NOMO-1 treated with DMSO at 0.1 percent for 48 hours (cell line): Measurements from ENCODE around the gene DNAH6.
"Not testable (repeated sequence)": the region's sequence is repeated elsewhere in the genome, so short reads cannot be mapped to it uniquely, and the experiment has no call there.

ENCODE experiments used
- DNase-seq: peaks from one replicate; lab custom pipeline; 2025; ENCODE audit not compliant: unreplicated experiment; lab: John Stamatoyannopoulos, UW

DNAH6 gene

GRCh38 chr2:84516234-84516986 is at the start of gene DNAH6:
TSS of gene DNAH6 (plus strand) at chr2:84516498. CDS start at chr2:84517827, 1,329 bp downstream.
- DNase-seq: peak; percentile 97

GRCh38 chr2:84467389-84467788 is 48.9 kb upstream of the DNAH6 start:
- DNase-seq: no peak

DNA sequence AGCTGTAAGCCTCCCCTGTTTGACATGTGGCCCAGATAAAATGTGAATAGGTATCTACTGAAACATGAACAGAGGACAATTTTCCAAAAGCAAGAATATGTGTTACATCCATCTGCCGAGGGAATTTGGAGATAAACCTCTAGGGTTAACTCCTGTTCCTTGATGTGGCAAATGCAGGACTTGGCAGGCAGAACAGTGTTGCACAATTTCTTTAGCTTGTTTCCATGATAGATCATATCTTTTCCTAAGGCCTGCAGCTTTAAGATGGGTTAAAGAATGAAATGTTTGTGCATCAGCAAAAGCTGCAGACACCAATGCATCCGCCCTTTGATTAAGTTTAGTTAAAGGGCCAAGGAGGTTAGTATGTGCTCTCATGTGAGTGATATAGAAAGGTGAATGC is 43.9 kb upstream of the DNAH6 start:
- not testable (repeated sequence) for DNase-seq

GRCh38 chr2:84472856-84473565 is 43.3 kb upstream of the DNAH6 start:
- DNase-seq: no peak

- no peak for DNase-seq
Observed at GRCh38 chr2:84474176-84474575, 42.1 kb upstream of the DNAH6 start.

DNA sequence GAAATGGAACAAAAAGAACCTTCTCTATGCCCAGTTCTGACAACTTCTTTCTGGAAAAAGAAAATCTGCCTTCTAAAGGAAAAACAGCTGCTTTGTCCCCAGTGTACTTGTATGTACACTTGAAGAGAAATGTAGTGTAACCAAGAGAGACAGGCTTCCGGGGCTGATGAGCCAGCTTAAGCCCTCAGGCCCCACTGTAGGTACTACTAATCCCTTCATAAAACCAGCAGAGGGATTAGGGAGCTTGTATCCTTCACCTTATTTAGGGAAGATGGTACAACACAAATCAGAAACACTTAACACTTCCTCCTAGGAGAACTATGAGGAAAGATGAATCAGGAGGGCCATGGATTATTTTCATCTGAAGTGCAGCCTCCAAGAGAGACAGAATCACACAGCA is 38.4 kb upstream of the DNAH6 start:
- no peak for DNase-seq

GRCh38 chr2:84478867-84479266 is 37.4 kb upstream of the DNAH6 start:
- DNase-seq: no peak

GRCh38 chr2:84481702-84482101 is 34.6 kb upstream of the DNAH6 start:
- DNase-seq: no peak

DNA sequence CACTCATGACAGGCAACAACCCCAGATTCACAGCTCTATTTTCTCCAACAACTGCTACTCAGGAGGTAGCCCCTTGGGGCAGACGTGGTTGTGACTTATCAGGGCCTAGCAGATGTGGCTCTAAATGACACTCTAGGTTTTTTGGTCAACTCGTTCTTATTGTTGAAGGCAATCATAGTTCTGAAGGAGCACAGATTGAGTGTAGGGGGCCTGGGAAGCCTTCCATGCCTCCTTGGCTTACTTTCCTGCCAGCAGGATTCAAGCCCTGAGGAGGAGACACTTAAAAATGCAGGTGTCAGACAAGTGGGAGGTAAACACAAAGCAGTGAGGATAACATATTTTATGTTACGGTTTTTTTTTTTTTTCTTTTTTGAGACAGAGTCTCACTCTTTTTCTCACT is 33.7 kb upstream of the DNAH6 start:
- DNase-seq: no peak

- no peak for DNase-seq
Observed at GRCh38 chr2:84483320-84483719, 33.0 kb upstream of the DNAH6 start.

DNA sequence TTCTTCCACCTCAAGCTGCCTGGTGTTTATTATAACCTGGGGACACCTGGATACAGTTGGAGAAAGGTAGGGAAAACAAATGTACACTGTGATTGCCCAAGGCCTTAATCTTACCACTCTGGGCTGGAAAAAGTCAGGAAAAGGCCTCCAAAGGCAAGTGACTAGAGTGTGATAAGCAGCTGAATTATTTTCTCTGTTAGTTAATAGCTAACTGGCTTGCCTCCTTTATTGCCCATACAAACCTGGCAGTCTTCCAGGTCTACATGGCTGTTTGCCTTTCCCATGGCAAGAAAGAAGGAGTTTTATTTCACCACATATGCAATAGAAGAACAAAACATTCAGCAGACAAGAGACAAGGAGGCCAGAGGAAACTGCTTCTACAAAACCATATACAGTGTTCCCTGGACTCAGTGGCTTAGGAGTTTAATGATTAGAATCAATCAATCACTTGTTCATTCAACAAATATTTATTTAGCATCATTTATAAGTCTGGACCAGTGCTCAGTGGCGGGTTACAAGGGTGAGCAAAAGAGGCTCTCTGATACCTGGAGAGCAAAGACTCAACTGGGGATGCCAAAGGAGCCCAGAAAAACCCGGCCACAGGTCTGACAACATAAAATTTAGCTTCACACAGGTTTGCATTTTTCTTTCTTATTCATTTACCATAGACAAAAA is 29.7 kb upstream of the DNAH6 start:
- DNase-seq: no peak

DNA sequence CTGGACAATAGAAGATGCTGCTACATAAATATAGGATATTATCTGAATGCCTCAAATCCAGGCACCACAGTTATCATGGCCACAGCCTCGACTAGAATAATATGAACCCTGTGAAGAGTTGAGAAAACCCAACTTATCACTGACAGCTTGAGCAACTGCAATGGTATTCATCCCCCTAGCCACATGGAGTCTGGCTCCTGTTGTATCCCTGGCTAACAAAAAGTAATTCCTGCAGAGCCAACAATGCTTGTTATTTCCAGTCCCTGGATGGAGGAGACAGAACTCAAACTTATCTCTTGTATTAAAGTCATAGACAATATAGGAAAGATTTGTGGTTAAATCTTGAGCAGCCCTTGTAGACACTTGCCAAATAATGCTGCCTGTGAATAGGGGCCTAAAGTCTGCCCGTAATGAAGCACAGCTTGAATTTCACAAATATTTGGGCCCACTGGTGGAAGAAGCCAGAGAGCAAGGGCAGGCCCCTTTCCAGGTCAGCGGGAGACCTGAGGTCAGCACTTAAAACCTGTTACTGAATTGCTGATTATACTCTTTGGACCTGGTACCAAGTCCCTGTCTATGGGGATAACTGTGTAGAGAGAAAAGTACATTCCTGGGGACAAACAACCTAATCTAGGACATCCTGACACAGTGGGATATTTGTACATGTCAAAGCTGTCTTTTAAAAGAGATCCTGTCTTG is 28.9 kb upstream of the DNAH6 start:
- no peak for DNase-seq

DNA sequence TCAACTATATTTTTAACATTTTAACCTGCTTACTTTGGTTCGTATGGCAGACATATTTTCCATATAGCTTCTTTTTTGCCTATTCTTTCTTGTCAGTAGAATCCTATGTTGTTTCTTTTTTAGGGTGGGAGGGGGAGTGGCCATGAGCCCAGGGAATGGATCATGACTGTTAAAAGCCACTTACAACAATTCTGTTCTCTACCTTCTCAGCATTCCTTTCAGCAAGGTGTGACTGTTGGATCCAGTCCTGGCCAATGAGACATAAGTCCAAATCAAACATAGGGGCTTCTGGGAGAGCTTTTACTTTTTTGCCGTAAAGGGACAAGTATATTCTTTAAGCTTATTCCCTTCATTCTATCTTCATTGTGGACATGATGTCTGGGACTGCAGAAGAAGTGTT is 25.0 kb upstream of the DNAH6 start:
- no peak for DNase-seq

GRCh38 chr2:84491741-84492140 is 24.6 kb upstream of the DNAH6 start:
- DNase-seq: no peak

DNA sequence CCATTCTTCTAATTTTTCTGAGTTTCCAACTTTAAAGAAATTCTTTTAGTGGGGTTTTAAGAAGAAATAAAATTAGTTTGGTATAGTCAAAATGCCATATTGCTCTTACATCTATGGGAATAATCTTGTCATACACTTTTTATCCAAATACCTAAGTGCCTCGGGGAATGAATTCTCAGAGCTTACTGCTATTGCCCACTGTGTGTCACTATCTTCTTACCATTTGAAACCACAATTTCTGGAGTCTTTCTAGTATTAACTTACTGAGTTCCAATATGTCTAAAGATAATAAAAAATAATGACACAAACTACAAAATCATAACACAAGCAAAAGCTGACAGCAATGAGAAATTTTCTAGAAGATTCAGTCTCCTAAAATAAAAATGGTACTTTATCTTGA is 23.7 kb upstream of the DNAH6 start:
- no peak for DNase-seq

GRCh38 chr2:84493514-84493913 is 22.8 kb upstream of the DNAH6 start:
- no peak for DNase-seq

DNA sequence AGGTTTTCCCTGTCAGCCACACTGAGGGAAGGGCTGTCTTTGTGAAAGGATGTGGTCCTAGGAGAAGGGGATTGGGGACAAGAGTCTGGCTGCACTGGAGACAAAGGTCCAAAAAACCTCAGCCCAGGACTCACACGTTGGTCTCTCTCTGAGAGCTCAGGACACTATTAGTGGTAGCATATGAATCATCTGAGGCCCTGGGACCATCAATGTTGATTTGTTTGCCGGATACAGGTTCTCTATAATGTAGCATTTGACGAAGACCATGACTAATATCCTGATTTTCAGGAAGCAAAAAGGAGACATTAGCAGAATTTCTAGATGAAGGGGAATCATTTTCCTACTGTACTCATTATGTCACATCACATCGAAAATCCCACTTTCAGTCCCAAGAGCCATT is 22.2 kb upstream of the DNAH6 start:
- DNase-seq: no peak

GRCh38 chr2:84495539-84496146 is 20.7 kb upstream of the DNAH6 start:
- peak; percentile 51 for DNase-seq

GRCh38 chr2:84496386-84496785 is 19.9 kb upstream of the DNAH6 start:
- no peak for DNase-seq

DNA sequence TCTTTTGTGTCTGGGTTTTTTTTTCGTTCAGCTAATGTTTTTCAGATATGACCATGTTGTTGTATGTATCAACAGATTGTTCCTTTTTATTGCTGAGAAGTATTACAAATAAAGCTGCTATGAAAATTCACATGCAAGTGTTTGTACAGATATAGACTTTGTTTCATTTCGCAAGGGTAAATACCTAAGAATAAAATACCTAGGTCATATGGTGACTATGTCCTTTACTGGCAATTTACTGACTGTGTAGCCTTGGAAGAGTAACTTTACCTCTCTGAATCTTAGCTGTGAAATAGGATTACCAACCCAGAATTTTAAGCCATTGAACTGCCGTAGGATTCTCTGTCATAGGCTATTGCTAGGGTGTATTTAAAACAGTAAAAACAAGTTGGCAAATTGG is 19.0 kb upstream of the DNAH6 start:
- no peak for DNase-seq

GRCh38 chr2:84498150-84498799 is 18.0 kb upstream of the DNAH6 start:
- no peak for DNase-seq
